CD4-positive, alpha-beta T cell treated with Interleukin-4 for 4 hours (primary cell): Measurements from ENCODE around the gene NAA50.
A peak's percentile ranks its signal among the peaks of the same experiment; 100 is the strongest.

ENCODE experiments used
- DNase-seq: peaks from one replicate; pipeline ENCODE4 v3.0.0-alpha.2; 2020

NAA50 gene

GRCh38 chr3:113745756-113746547 is at the start of gene NAA50:
Gene NAA50, minus strand, starts transcription at chr3:113746249. Its CDS starts 300 bp downstream, at chr3:113745949.
- DNase-seq = peak; percentile 94

- DNase-seq = no peak
Measured at GRCh38 chr3:113795693-113796092, 49.6 kb upstream of the NAA50 start.

- DNase-seq = no peak
Measured at GRCh38 chr3:113794526-113794925, 48.5 kb upstream of the NAA50 start.

- DNase-seq = no peak
Measured at GRCh38 chr3:113791381-113791780, 45.3 kb upstream of the NAA50 start.

GRCh38 chr3:113783980-113784379 is 37.9 kb upstream of the NAA50 start:
- DNase-seq = no peak

- no peak for DNase-seq
Measured at GRCh38 chr3:113783463-113783862, 37.4 kb upstream of the NAA50 start.

GRCh38 chr3:113776564-113776963 is 30.5 kb upstream of the NAA50 start:
- no peak for DNase-seq

GRCh38 chr3:113775516-113775915 is 29.5 kb upstream of the NAA50 start:
- no peak for DNase-seq

- DNase-seq = no peak
Measured at GRCh38 chr3:113773381-113773780, 27.3 kb upstream of the NAA50 start.

GRCh38 chr3:113771993-113772392 is 25.9 kb upstream of the NAA50 start:
- DNase-seq = no peak

GRCh38 chr3:113769551-113769950 is 23.5 kb upstream of the NAA50 start:
- no peak for DNase-seq

GRCh38 chr3:113764698-113765097 is 18.6 kb upstream of the NAA50 start:
- no peak for DNase-seq

GRCh38 chr3:113758389-113759024 is 12.5 kb upstream of the NAA50 start:
- DNase-seq = no peak

- DNase-seq = no peak
Measured at GRCh38 chr3:113754494-113755159, 8.6 kb upstream of the NAA50 start.

- DNase-seq = no peak
Measured at GRCh38 chr3:113753376-113753985, 7.4 kb upstream of the NAA50 start.

- DNase-seq = no peak
Measured at GRCh38 chr3:113751141-113751540, 5.1 kb upstream of the NAA50 start.

GRCh38 chr3:113747283-113748046 is 1.4 kb upstream of the NAA50 start:
- DNase-seq = no peak

- peak; percentile 85 for DNase-seq
Measured at GRCh38 chr3:113746548-113747282, 666 bp upstream of the NAA50 start, which contains the start of gene ATP6V1A. Gene ATP6V1A, plus strand, starts transcription at chr3:113747035. Its CDS starts 31,719 bp downstream, at chr3:113778754.

- peak; percentile 92 for DNase-seq
Measured at GRCh38 chr3:113744941-113745755, 901 bp downstream of the NAA50 start.

GRCh38 chr3:113743006-113743630 is 2.9 kb downstream of the NAA50 start:
- peak; percentile 36 for DNase-seq
